ENCODE data around the gene MAGEB5.
"Not testable (repeated sequence)": the region's sequence is repeated elsewhere in the genome, so short reads cannot be mapped to it uniquely, and the experiment has no call there.

The MAGEB5 gene

GRCh38 chrX:26215869-26216268 lies at the start of gene MAGEB5:
Gene MAGEB5 (plus strand): TSS chrX:26216169. CDS start chrX:26217302, 1,133 bp downstream.
- no peak for DNase-seq

GRCh38 chrX:26192204-26192603 lies 23.8 kb upstream of the MAGEB5 start, which contains the start of gene MAGEB6:
Gene MAGEB6 (plus strand): TSS chrX:26192440. CDS start chrX:26193847, 1,407 bp downstream.
- DNase-seq, result no peak

- DNase-seq, result no peak
These were observed 12.4 kb upstream of the MAGEB5 start for GRCh38 chrX:26203561-26203960.

GRCh38 chrX:26204717-26205116 lies 11.3 kb upstream of the MAGEB5 start:
- not testable (repeated sequence) for DNase-seq

- DNase-seq, result no peak
These were observed 8.0 kb upstream of the MAGEB5 start for GRCh38 chrX:26208012-26208411.

GRCh38 chrX:26219351-26219750 lies 3.4 kb downstream of the MAGEB5 start:
- DNase-seq, result no peak

GRCh38 chrX:26234177-26234576 lies 18.2 kb downstream of the MAGEB5 start:
- DNase-seq, result no peak

GRCh38 chrX:26253526-26253925 lies 37.6 kb downstream of the MAGEB5 start:
- DNase-seq, result no peak

- no peak for DNase-seq
These were observed 38.5 kb downstream of the MAGEB5 start for GRCh38 chrX:26254436-26254835.

- DNase-seq, result no peak
These were observed 46.2 kb downstream of the MAGEB5 start for GRCh38 chrX:26262121-26262523.
